Activated CD8-positive, alpha-beta memory T cell treated with anti-CD3 and anti-CD28 coated beads, Interleukin-2, amount 50 U/mL, for 1 hour (primary cell): ENCODE results near the gene MRPL54.

Experiments
- DNase-seq: peaks from one replicate; pipeline ENCODE4 v3.0.0-alpha.2; 2020; ENCODE audit errors: extremely low read depth

MRPL54 gene

GRCh38 chr19:3762501-3763459 lies at the start of gene MRPL54:
Gene MRPL54 (plus strand): TSS chr19:3762682. CDS start chr19:3762701, 19 bp downstream.
- peak; percentile 96 for DNase-seq

- no peak for DNase-seq
Observed at GRCh38 chr19:3716147-3716668, 46.3 kb upstream of the MRPL54 start.

- DNase-seq = no peak
Observed at GRCh38 chr19:3719868-3720267, 42.6 kb upstream of the MRPL54 start.

GRCh38 chr19:3720349-3720917 lies 42.0 kb upstream of the MRPL54 start:
- no peak for DNase-seq

DNA sequence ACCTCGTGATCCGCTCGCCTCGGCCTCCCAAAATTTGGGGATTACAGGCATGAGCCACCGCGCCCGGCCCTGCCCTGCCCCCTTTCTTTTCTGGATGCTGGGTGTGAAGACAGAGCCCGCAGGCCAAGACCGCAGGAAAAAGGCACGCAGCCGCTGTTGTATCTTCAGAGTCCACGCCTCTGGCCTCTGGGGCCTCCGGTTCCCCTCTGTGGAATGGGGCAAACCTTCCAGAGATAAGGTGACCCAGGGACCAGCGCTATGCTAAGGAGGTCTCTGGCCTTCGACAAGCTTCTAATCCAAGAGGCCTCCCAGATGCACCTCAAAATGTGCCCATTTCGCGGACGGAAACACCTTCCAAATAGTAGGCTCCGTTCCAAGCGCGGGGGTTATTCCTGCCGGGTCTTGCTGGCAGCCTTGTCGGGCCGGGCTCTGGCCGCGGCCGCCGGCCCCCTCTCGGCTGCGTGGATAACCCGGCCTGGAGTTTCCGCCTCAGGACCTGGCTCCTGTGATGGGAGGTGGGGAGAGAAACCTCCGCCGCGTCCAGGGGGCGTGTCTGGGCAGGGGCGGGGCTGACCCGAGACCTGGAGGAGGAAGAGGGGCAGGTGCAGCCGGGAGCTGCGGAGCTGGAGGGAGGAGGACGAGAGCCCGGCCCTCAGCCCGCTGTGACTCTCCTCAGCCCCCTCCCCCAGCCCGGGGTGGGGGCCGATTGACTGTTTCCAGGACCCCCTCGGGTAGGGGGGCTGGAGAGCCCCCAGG lies 41.2 kb upstream of the MRPL54 start:
- DNase-seq = peak; percentile 44

DNA sequence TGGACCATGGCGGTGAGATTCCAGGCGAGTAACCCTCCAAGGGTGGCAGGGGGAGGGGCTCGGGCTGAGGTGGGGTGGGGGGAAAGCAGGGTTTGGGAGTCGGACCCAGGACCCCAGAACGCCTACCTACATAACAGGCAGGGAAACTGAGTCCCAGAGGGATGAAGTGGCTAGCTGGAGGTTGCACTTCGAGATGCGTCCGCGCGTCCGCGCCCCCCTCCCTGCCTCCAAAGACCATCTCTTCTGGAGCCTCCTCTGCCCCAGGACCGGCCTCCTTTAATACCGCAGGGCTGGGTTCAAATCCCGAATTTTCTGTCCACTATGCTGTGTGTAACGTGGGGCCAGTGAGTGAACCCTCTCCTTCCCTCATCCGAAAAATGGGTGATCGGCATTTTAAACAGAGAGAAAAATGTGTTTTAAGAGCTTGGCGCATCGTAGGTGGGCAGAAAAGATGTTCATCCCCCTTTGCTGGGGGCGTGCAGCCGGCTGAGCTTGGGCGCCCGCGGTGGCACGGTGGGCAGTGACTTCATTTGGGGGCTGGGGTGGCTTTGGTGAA lies 40.5 kb upstream of the MRPL54 start:
- no peak for DNase-seq

GRCh38 chr19:3722443-3723109 lies 39.9 kb upstream of the MRPL54 start:
- no peak for DNase-seq

DNA sequence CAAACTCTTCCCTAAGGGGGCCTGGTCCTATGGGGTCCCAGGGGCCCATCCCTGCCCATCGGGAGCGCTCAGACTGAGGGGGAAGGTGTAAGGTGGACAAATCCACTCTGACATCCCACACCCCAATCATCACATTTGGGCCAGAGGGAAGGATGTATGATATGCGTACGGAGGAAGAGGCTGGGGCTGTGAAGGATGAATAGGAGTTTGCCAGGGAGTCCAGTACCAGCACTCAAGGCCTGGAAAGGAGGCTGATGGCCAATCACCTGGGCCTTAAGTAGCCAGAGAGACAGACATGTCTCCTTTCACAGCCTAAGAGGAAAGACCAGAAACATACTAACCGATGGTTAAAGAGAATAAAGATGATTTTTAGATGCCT lies 39.4 kb upstream of the MRPL54 start:
- no peak for DNase-seq

GRCh38 chr19:3723883-3724282 lies 38.6 kb upstream of the MRPL54 start:
- no peak for DNase-seq

GRCh38 chr19:3725121-3725520 lies 37.4 kb upstream of the MRPL54 start:
- DNase-seq = no peak

GRCh38 chr19:3725640-3726310 lies 36.7 kb upstream of the MRPL54 start:
- DNase-seq = no peak

DNA sequence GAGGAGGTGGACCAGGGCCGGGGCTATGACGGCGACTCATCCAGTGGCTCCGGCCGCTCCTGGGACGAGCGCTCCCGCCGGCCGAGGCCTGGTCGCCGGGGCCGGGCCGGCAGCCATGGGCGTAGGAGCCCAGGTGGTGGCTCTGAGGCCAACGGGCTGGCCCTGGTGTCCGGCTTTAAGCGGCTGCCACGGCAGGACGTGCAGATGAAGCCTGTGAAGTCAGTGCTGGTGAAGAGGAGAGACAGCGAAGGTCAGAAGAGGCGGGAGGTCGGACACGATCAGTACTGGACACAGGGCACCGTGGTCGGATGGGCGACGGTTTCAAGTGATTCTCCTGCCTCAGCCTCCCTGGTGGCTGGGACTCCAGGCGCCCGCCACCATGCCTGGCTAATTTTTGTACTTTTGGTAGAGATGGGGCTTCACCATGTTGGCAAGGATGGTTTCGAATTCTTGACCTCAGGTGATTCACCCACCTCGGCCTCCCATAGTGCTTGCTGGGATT lies 32.0 kb upstream of the MRPL54 start:
- no peak for DNase-seq

DNA sequence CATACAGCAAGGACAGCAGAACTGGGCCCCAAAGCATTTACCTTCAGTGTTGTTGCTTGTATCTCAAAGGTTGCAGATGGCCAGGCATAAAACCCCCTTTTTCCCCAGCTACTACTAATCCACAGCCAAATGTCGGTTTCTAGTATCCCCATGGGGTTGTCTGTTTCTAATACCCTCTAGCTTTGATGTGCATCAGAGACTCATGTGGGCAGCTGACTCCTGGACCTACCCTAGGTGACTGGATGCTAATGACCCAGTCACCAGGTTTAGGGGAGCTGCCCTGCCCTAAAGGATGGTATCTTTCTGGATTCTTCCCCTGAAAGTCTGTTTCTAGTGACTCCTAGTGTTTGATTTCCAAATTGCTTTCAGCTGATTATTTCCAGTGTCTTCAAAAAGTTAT lies 30.4 kb upstream of the MRPL54 start:
- no peak for DNase-seq

- no peak for DNase-seq
Observed at GRCh38 chr19:3733549-3734309, 28.8 kb upstream of the MRPL54 start.

GRCh38 chr19:3734310-3734600 lies 28.2 kb upstream of the MRPL54 start:
- no peak for DNase-seq

GRCh38 chr19:3736106-3736724 lies 26.3 kb upstream of the MRPL54 start:
- no peak for DNase-seq

DNA sequence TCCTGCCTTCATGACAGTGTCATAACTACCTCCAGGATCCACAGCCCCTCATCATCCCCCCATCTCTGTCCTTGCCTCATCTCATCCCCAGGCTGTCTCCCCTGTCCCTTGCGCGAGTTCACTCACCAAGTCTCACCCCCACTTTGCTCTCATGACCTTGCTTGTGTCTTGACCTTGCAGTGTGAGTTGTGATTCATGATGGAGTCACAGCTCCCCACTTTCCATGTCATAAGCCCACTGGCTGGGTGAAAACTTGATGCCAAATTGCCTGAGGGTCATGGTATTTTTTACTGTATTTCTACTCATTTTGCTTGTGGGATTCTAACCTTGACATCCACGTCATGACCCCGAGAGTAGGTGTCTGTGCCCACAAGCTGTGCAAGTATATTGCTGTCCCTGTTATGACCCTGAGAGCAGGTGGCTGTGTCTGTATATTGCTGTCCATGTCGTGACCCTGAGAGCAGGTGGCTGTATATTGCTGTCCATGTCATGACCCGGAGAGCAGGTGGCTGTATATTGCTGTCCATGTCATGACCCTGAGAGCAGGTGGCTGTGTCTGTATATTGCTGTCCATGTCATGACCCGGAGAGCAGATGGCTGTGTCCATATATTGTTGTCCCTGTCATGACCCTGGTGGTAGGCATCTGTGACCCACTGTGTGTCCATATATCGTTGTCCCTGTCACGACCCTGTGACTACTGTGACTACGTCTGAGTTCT lies 24.8 kb upstream of the MRPL54 start:
- no peak for DNase-seq

- DNase-seq = no peak
Observed at GRCh38 chr19:3738477-3739220, 23.8 kb upstream of the MRPL54 start.
